Measurements from ENCODE around the gene TTLL8. TPM values are rescaled to one million over a fixed set of nuclear protein-coding genes. Genes with fewer than 3 reads are reported as not detected.

TTLL8 gene
- total RNA-seq, 1 experiment from 2014 or later: not detected

DNA sequence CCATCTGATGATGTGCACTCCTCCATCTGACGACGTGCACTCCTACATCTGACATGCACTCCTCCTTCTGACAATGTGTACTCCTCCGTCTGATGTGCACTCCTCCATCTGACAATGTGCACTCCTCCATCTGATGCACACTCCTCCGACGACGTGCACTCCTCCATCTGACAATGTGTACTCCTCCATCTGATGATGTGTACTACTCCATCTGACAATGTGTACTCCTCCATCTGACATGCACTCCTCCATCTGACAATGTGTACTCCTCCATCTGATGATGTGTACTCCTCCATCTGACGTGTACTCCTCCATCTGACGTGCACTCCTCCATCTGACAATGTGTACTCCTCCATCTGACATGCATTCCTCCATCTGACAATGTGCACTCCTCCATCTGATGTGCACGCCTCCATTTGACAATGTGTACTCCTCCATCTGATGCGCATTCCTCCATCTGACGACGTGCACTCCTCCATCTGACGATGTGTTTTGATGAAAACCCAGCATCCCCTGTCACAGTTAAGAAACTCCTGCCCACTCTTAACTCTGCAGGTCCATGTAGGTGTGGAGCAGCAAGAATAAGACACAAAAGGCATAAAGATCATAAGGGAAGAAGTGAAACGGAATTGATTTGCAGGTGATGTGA is 35.8 kb downstream of the TTLL8 start:
- DNase-seq (ENCODE audit: low read depth, low spot score): no peak
- Histone ChIP-seq H3K4me1 (ENCODE audit: control insufficient read depth, insufficient read depth, low read length) (no peaks in the 10 kb centered on the region; the same call in 1 of the 2 replicates), H3K27ac (ENCODE audit: low read length) (no peak overlapping the region), H3K4me3 (ENCODE audit: low read depth in 2 of 2, low read length in 2 of 2) (no peak overlapping the region), H3K27me3 (ENCODE audit: control insufficient read depth, insufficient read depth, low read length) (no peaks in the 10 kb centered on the region), H3K9me3 (ENCODE audit: control insufficient read depth, insufficient read depth, low read depth, low read length) (no peaks in the 10 kb centered on the region), H3K36me3 (ENCODE audit: control insufficient read depth, insufficient read depth, low read length) (no peaks in the 10 kb centered on the region)
- no peak for TF ChIP-seq SIN3A (IDR thresholded peaks at IDR 0.05; ENCODE audit: borderline replicate concordance, insufficient read depth, low read depth, low read length)
- no peak for TF ChIP-seq TCF7L2 (IDR thresholded peaks at IDR 0.05; ENCODE audit: low read depth, low read length)
- no peak for TF ChIP-seq POLR2AphosphoS5 (IDR thresholded peaks at IDR 0.05; ENCODE audit: low read depth, low read length)
- TF ChIP-seq, protein P1, sequence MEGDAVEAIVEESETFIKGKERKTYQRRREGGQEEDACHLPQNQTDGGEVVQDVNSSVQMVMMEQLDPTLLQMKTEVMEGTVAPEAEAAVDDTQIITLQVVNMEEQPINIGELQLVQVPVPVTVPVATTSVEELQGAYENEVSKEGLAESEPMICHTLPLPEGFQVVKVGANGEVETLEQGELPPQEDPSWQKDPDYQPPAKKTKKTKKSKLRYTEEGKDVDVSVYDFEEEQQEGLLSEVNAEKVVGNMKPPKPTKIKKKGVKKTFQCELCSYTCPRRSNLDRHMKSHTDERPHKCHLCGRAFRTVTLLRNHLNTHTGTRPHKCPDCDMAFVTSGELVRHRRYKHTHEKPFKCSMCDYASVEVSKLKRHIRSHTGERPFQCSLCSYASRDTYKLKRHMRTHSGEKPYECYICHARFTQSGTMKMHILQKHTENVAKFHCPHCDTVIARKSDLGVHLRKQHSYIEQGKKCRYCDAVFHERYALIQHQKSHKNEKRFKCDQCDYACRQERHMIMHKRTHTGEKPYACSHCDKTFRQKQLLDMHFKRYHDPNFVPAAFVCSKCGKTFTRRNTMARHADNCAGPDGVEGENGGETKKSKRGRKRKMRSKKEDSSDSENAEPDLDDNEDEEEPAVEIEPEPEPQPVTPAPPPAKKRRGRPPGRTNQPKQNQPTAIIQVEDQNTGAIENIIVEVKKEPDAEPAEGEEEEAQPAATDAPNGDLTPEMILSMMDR (IDR thresholded peaks at IDR 0.05): no peak
- TF ChIP-seq, protein P2, sequence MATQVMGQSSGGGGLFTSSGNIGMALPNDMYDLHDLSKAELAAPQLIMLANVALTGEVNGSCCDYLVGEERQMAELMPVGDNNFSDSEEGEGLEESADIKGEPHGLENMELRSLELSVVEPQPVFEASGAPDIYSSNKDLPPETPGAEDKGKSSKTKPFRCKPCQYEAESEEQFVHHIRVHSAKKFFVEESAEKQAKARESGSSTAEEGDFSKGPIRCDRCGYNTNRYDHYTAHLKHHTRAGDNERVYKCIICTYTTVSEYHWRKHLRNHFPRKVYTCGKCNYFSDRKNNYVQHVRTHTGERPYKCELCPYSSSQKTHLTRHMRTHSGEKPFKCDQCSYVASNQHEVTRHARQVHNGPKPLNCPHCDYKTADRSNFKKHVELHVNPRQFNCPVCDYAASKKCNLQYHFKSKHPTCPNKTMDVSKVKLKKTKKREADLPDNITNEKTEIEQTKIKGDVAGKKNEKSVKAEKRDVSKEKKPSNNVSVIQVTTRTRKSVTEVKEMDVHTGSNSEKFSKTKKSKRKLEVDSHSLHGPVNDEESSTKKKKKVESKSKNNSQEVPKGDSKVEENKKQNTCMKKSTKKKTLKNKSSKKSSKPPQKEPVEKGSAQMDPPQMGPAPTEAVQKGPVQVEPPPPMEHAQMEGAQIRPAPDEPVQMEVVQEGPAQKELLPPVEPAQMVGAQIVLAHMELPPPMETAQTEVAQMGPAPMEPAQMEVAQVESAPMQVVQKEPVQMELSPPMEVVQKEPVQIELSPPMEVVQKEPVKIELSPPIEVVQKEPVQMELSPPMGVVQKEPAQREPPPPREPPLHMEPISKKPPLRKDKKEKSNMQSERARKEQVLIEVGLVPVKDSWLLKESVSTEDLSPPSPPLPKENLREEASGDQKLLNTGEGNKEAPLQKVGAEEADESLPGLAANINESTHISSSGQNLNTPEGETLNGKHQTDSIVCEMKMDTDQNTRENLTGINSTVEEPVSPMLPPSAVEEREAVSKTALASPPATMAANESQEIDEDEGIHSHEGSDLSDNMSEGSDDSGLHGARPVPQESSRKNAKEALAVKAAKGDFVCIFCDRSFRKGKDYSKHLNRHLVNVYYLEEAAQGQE (IDR thresholded peaks at IDR 0.05; ENCODE audit: insufficient read depth in 1 of 2, low read depth in 2 of 2, low read length in 1 of 2): no peak
- no TSS peak for BruUV-seq (replicated peaks)
- ChIA-PET CTCF (no interaction called here), POLR2A (no interaction called here)
- in situ Hi-C loops (cut with HindIII; ENCODE audit: low pct_unique_long_range_greater_than_20kb, low sequenced_read_pairs): no loop called here
- no peak for ATAC-seq
- intact Hi-C loops (cut with micrococcal nuclease; ENCODE audit: unreplicated experiment): no loop called here

DNA sequence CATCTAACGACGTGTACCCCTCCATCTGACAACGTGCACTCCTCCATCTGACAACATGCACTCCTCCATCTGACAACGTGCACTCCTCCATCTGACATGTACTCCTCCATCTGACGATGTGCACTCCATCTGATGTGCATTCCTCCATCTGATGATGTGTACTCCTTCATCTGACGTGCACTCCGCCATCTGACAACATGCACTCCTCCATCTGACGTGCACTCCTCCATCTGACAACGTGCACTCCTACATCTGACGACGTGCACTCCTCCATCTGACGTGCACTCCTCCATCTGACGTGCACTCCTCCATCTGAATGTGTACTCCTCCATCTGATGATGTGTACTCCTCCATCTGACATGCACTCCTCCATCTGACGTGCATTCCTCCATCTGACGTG is 37.5 kb downstream of the TTLL8 start:
- no TSS peak for BruUV-seq (replicated peaks)
- DNase-seq (ENCODE audit: low read depth, low spot score): no peak
- no peaks in the 10 kb centered on the region for H3K4me1 ChIP-seq (ENCODE audit: control insufficient read depth, insufficient read depth, low read length)
- ChIA-PET CTCF (no interaction called here), POLR2A (no interaction called here)
- intact Hi-C loops (cut with micrococcal nuclease; ENCODE audit: unreplicated experiment) (no loop called here), in situ Hi-C loops (cut with HindIII; ENCODE audit: low pct_unique_long_range_greater_than_20kb, low sequenced_read_pairs) (no loop called here)
- no peaks in the 10 kb centered on the region for H3K36me3 ChIP-seq (ENCODE audit: control insufficient read depth, insufficient read depth, low read length)
- no peak for ATAC-seq
- H3K27me3 ChIP-seq (ENCODE audit: control insufficient read depth, insufficient read depth, low read length): no peaks in the 10 kb centered on the region
- H3K4me3 ChIP-seq (ENCODE audit: low read depth in 2 of 2, low read length in 2 of 2): no peak overlapping the region
- no peak overlapping the region for H3K27ac ChIP-seq (ENCODE audit: low read length)
- no peaks in the 10 kb centered on the region for H3K9me3 ChIP-seq (ENCODE audit: control insufficient read depth, insufficient read depth, low read depth, low read length)
- TF ChIP-seq, protein P2 (IDR thresholded peaks at IDR 0.05; ENCODE audit: insufficient read depth in 1 of 2, low read depth in 2 of 2, low read length in 1 of 2): no peak
- TF ChIP-seq POLR2AphosphoS5 (IDR thresholded peaks at IDR 0.05; ENCODE audit: low read depth, low read length) (no peak), SIN3A (IDR thresholded peaks at IDR 0.05; ENCODE audit: borderline replicate concordance, insufficient read depth, low read depth, low read length) (no peak)
- TF ChIP-seq, protein P1 (IDR thresholded peaks at IDR 0.05): no peak

All from Panc1 (cell line).